GM21447 (cell line): Measurements from ENCODE around the gene MC1R.
"Not testable (repeated sequence)": the region's sequence is repeated elsewhere in the genome, so short reads cannot be mapped to it uniquely, and the experiment has no call there.

Experiments
- ATAC-seq: cut with Tn5 transposase; IDR thresholded peaks from one replicate; pipeline ENCODE4 v1.9.1; 2021; ENCODE audit not compliant: unreplicated experiment

Gene MC1R

DNA sequence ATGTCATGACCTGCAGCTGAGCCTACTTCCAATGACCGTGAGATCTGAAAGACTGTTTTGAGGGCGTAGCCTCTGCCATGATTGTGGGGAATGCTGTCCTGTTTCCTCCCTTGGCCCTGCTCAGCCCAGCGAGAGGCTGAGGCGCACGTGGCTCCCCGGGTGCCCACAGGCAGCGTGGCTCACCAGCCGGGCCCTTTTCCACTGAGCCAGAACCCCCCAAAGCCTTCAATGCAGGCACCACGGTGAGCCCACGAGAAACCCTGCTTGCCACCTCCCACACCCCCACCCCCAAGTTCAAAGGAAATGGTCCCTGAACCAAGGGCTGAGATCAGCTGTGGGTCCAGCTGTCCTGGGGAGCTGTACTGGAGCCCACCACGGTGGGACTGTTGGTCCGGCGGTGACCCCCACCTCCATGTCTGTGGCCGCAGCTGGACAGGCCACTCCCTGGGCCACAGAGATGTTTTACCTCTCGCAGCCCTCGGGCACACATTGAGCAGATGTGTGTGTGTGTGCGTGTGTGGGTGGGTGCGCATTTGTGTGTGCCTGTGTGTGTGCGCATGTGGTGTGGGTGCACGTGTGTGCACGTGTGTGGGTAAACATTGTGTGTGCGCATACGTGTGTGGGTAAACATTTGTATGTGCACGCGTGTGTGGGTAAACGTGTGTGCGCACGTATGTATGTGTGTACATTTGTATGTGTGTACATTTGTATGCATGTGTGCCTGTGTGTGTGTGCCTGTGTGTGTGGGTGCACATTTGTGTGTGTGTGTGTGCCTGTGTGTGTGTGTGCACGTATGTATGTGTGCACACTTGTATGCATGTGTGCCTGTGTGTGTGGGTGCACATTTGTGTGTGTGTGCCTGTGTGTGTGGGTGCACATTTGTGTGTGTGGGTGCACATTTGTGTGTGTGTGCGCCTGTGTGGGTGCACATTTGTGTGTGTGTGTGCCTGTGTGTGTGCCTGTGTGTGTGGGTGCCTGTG lies 5.0 kb upstream of the MC1R start:
- no peak for ATAC-seq

- ATAC-seq: not testable (repeated sequence)
Observed at GRCh38 chr16:89914642-89915285, 3.9 kb upstream of the MC1R start.

DNA sequence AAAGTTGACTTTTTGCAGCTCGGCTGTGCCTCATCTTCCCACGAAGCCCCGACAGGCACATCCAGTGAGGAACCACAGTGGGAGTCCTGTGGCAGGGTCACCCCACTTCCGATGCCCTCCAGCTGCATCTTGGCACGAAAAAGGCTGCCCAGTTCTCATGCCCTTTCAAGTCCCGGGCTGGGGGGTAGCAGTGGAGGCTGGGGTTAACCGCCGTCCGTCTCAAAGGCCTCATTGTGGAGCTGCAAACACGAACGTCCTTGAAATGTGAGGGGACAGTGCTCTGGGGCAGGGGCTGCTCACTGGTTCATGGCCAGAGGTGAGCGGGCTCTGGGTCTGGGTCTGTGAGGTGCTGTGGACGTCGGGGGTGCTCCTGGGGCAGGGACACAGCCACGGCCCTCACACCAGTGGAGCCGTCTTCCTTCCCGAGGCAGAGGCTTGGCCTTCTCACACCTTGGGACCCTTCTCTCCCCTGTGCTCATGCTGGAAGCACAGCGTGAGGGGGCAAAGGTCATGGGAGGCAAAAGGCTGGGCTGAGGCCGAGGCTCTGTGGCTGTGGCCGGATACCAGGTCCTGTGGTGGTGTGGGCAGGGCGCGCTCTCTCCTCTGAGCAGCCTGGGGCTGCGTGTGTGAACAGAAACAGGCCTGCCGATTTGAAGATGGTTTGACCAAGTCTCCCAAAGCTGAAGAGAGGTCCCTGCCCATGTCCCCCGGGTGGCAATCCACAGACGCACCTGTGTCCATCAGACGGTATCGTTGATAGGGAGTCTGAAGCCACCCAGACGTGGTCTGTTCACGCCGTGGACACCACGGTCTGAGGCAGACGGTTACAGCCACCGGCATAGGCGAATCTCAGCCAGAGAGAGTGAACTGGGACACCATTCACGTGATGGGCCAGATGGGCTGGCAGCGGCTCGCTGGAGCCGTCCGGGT lies 3.1 kb upstream of the MC1R start:
- ATAC-seq: no peak

GRCh38 chr16:89917773-89918452 lies 749 bp upstream of the MC1R start:
- ATAC-seq: peak; percentile 78

DNA sequence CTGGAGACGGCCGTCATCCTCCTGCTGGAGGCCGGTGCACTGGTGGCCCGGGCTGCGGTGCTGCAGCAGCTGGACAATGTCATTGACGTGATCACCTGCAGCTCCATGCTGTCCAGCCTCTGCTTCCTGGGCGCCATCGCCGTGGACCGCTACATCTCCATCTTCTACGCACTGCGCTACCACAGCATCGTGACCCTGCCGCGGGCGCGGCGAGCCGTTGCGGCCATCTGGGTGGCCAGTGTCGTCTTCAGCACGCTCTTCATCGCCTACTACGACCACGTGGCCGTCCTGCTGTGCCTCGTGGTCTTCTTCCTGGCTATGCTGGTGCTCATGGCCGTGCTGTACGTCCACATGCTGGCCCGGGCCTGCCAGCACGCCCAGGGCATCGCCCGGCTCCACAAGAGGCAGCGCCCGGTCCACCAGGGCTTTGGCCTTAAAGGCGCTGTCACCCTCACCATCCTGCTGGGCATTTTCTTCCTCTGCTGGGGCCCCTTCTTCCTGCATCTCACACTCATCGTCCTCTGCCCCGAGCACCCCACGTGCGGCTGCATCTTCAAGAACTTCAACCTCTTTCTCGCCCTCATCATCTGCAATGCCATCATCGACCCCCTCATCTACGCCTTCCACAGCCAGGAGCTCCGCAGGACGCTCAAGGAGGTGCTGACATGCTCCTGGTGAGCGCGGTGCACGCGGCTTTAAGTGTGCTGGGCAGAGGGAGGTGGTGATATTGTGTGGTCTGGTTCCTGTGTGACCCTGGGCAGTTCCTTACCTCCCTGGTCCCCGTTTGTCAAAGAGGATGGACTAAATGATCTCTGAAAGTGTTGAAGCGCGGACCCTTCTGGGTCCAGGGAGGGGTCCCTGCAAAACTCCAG lies 1.1 kb downstream of the MC1R start:
- no peak for ATAC-seq

DNA sequence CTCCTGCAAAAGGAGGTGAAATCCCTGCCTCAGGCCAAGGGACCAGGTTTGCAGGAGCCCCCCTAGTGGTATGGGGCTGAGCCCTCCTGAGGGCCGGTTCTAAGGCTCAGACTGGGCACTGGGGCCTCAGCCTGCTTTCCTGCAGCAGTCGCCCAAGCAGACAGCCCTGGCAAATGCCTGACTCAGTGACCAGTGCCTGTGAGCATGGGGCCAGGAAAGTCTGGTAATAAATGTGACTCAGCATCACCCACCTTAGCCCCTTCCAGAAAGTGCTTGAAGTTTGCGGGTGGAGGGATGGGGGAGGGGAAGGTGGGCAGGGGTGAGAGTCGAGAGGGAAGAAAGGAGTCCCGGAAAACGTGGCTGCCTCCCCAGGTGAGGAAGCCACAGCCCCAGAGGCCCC lies 2.1 kb downstream of the MC1R start:
- no peak for ATAC-seq

GRCh38 chr16:89921131-89921701 lies 2.6 kb downstream of the MC1R start:
- ATAC-seq: no peak

DNA sequence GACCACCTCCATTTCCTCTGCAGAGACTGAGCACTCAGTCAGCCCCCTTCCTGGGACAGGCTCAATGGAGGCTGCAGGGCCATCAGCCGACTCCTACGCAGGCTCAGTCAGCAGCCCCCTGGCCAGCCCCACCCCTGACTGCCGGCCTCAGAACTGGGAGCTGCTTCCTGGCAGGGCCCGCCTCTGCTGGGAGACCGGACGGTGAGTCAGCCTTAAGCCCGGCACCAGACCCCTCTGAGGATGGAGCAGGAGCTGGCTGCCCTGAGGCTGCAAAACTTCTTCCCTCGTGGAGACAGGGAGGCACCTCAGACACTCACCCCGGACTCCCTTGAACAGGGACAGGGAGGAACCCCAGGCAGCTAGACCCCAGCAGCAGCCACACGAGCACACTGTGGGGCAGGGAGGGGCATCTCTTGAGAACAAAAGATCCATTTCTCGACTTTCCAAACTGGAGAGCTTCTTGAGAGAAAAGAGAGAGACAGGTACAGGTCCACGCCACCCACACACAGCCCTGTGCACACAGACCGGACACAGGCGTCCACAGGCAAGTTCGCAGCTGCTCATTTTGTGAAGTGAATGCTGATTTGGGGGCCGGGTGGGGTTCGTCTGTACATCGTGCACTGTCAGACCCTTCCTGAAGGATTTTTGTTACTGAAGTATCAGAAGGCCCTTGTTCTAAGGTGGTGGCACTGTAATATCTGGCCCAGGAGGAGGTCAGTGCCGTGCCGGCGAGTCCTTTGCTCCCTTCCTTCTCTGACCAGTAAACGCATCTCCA lies 3.2 kb downstream of the MC1R start:
- ATAC-seq: no peak

- no peak for ATAC-seq
Observed at GRCh38 chr16:89922477-89922883, 3.8 kb downstream of the MC1R start.

DNA sequence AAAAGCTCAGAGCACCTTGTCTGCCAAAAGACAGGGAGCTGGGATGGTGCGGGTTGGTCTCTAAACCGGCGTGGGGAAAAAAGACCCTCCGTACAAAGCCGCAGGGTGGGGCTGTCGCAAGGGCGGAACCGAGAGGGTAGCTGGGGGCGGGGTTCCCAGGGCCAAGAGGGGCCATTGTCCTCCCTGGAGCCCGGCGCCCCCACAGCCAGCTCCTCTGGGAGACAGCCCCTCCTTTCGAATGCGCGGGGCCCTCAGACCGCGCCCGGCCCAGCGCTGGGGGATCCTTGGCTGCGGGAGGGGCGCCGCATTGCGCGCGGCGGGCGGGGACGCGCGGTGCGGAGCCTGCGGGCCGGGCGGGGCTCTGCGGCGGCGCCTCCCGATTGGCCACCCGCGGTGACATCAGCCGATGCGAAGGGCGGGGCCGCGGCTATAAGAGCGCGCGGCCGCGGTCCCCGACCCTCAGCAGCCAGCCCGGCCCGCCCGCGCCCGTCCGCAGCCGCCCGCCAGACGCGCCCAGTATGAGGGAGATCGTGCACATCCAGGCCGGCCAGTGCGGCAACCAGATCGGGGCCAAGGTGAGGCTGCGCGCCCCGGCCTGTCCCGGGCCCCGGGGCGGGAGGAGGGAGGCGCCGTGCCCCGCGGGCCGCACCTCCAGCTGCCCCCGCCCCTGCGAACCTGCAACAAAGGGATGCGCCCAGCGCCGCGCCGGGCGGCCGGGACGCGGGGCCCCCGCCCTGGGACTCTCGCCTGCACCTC lies 4.4 kb downstream of the MC1R start, which contains the start of gene TUBB3:
Gene TUBB3 (plus strand): TSS at position 459 of the 756 bp plus-strand sequence. CDS start 60 bp downstream, at position 519.
- no peak for ATAC-seq

- no peak for ATAC-seq
Observed at GRCh38 chr16:89923640-89924296, 5.1 kb downstream of the MC1R start.

- no peak for ATAC-seq
Observed at GRCh38 chr16:89924297-89924924, 5.7 kb downstream of the MC1R start.

DNA sequence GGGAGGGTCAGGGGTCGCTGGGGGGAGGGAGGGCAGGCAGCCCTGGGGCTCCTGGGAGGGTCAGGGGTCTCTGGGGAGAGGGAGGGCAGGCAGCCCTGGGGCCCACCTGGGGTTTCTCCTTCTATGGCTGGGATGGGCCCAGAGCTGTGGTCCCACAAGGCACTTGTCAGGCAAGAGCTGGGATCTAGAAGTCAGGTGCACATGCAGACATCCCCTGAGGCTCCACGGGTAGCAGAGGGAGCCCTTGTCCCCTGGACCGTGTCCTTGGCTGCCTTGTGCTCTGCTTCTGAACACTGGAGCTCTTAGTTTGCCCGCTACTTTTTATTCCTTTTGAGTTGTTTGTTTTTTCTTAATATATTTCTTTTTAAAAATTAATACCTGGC lies 6.3 kb downstream of the MC1R start:
- ATAC-seq: no peak

- ATAC-seq: no peak
Observed at GRCh38 chr16:89925596-89926079, 7.0 kb downstream of the MC1R start.

- ATAC-seq: no peak
Observed at GRCh38 chr16:89931305-89931896, 12.7 kb downstream of the MC1R start.

- no peak for ATAC-seq
Observed at GRCh38 chr16:89931964-89932363, 13.3 kb downstream of the MC1R start.
